ENCODE data around the gene TRIO. TPM values are rescaled to one million over a fixed set of nuclear protein-coding genes. Genes with fewer than 3 reads are reported as not detected.

TRIO gene
- total and polyA plus RNA-seq, 2 donors (not counting 3 experiments of a cell fraction or from before 2014, with no cell fraction given) = 82.9 to 248 TPM

DNA sequence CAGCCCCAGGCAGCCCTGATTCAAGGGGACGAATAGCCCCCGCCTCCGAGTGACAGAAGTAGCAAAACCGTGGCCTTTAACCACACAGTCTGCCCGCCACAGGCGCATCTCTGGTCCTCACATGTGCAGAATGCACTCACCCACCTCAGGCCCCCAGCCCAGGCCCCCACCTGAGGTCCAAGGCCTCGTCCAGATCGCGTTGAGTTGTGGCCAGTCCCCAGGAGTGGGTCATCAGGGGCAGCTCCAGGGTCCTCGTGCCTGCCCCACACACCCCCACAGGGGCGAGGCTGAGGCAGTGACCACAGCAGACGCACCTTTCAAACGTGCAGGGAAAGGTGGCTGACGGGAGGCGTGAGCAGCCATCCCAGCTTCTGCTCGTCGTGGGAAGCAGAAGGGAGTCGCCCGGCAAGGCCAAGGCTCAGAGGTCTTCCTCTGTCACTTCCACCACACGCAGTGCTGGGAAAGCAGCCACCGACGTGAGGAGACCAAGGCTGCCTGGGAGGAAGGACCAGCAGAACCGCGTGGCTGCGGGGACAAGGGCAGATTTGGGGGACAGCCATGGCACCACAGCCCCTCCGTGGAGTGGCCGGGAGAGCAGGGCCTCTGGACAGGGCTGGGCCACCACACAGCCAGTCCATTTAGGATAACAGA lies 360.7 kb downstream of the TRIO start:
- Histone ChIP-seq H3K27me3 (ENCODE audit: control insufficient read depth in 2 of 2, insufficient read depth in 2 of 2, low read length in 2 of 2) (no peaks in the 10 kb centered on the region), H3K9ac (replicated peaks; ENCODE audit: extremely low read depth, insufficient read depth, low read length) (no peak overlapping the region), H3K4me3 (replicated peaks in 1 of 3; ENCODE audit: insufficient read depth in 1 of 3, low read depth in 1 of 3, low read length in 3 of 3) (no peak overlapping the region), H4K20me1 (replicated peaks; ENCODE audit: control insufficient read depth, extremely low read depth, insufficient read depth, low read length) (no peaks in the 10 kb centered on the region), H3K9me1 (replicated peaks; ENCODE audit: control insufficient read depth, extremely low read depth, insufficient read depth, low read length) (no peaks in the 10 kb centered on the region), H2AFZ (ENCODE audit: low read depth, low read length) (no peak overlapping the region), H3K79me2 (ENCODE audit: control insufficient read depth, insufficient read depth, low read length) (no peaks in the 10 kb centered on the region), H3K4me1 (ENCODE audit: control insufficient read depth, extremely low read depth, insufficient read depth, low read length) (no peaks in the 10 kb centered on the region), H3K9me3 (replicated peaks; ENCODE audit: control insufficient read depth, insufficient read depth, low read length) (no peaks in the 10 kb centered on the region), H3K4me2 (ENCODE audit: insufficient read depth, low read length) (no peak overlapping the region), H3K36me3 (ENCODE audit: control insufficient read depth in 2 of 2, extremely low read depth in 1 of 2, insufficient read depth in 2 of 2, low read length in 2 of 2) (peaks cover 20 to 57% of the 10 kb centered on the region in 2 experiments), H3K27ac (ENCODE audit: insufficient read depth, low read depth, low read length) (no peak overlapping the region)
- DNase-seq (ENCODE audit: low read depth, low spot score) (no peak), FAIRE-seq (no peak)
- intact Hi-C loops (cut with micrococcal nuclease) (no loop called here), dilution Hi-C loops (cut with MboI; ENCODE audit: extremely low pct_ligation_motif_present, low sequenced_read_pairs) (no loop called here)
- no TSS peak for BruUV-seq (replicated peaks)
- TF ChIP-seq POLR2A (IDR thresholded peaks at IDR 0.05; ENCODE audit: low read depth, low read length) (no peak), EZH2 (IDR thresholded peaks at IDR 0.05; ENCODE audit: borderline replicate concordance, low read depth, low read length, severe bottlenecking) (no peak), GATA2 (IDR thresholded peaks at IDR 0.05; ENCODE audit: insufficient read depth, insufficient read length, low read depth, low read length) (no peak), JUN (IDR thresholded peaks at IDR 0.05; ENCODE audit: borderline replicate concordance, insufficient read depth, insufficient read length, low read depth) (no peak), FOS (IDR thresholded peaks at IDR 0.05; ENCODE audit: borderline replicate concordance, insufficient read depth, low read length) (no peak), MYC (IDR thresholded peaks at IDR 0.05; ENCODE audit: low read depth, low read length) (no peak), POLR2AphosphoS5 (IDR thresholded peaks at IDR 0.05; ENCODE audit: insufficient read depth, low read depth, low read length) (no peak)
- TF ChIP-seq, protein P1, sequence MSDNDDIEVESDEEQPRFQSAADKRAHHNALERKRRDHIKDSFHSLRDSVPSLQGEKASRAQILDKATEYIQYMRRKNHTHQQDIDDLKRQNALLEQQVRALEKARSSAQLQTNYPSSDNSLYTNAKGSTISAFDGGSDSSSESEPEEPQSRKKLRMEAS (IDR thresholded peaks at IDR 0.05; ENCODE audit: insufficient read depth, insufficient read length) = no peak
- TF ChIP-seq, protein P2, sequence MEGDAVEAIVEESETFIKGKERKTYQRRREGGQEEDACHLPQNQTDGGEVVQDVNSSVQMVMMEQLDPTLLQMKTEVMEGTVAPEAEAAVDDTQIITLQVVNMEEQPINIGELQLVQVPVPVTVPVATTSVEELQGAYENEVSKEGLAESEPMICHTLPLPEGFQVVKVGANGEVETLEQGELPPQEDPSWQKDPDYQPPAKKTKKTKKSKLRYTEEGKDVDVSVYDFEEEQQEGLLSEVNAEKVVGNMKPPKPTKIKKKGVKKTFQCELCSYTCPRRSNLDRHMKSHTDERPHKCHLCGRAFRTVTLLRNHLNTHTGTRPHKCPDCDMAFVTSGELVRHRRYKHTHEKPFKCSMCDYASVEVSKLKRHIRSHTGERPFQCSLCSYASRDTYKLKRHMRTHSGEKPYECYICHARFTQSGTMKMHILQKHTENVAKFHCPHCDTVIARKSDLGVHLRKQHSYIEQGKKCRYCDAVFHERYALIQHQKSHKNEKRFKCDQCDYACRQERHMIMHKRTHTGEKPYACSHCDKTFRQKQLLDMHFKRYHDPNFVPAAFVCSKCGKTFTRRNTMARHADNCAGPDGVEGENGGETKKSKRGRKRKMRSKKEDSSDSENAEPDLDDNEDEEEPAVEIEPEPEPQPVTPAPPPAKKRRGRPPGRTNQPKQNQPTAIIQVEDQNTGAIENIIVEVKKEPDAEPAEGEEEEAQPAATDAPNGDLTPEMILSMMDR (IDR thresholded peaks at IDR 0.05; ENCODE audit: extremely low read depth in 1 of 2, insufficient read depth in 1 of 2, low read depth in 1 of 2, low read length in 2 of 2) = no peak
- POLR2A ChIA-PET = no interaction called here
- CTCF ChIA-PET = no interaction called here
